GM18858 (cell line): ENCODE measurements around the gene ACOXL.
A peak's percentile ranks its signal among the peaks of the same experiment; 100 is the strongest.
"Not testable (repeated sequence)": the region's sequence is repeated elsewhere in the genome, so short reads cannot be mapped to it uniquely, and the experiment has no call there.

Experiments used
- ATAC-seq: cut with Tn5 transposase; IDR thresholded peaks from one replicate; pipeline ENCODE4 v1.9.1; 2021; ENCODE audit not compliant: unreplicated experiment

Gene ACOXL

GRCh38 chr2:110852541-110853263, 120.3 kb downstream of the ACOXL start:
- ATAC-seq, result no peak

- ATAC-seq, result no peak
These were observed 121.1 kb downstream of the ACOXL start for GRCh38 chr2:110853516-110853915.

- no peak for ATAC-seq
These were observed 121.6 kb downstream of the ACOXL start for GRCh38 chr2:110853948-110854347.

GRCh38 chr2:110854355-110855081, 122.1 kb downstream of the ACOXL start:
- no peak for ATAC-seq

GRCh38 chr2:110855841-110856240, 123.5 kb downstream of the ACOXL start:
- ATAC-seq, result not testable (repeated sequence)

GRCh38 chr2:110858135-110858725, 125.9 kb downstream of the ACOXL start:
- ATAC-seq, result peak; percentile 90

GRCh38 chr2:110858993-110859701, 126.8 kb downstream of the ACOXL start:
- ATAC-seq, result no peak

- ATAC-seq, result no peak
These were observed 128.3 kb downstream of the ACOXL start for GRCh38 chr2:110860630-110861029.

GRCh38 chr2:110861616-110862260, 129.4 kb downstream of the ACOXL start:
- ATAC-seq, result no peak

- no peak for ATAC-seq
These were observed 131.4 kb downstream of the ACOXL start for GRCh38 chr2:110863726-110864125.

GRCh38 chr2:110864176-110864575, 131.8 kb downstream of the ACOXL start:
- ATAC-seq, result no peak

- ATAC-seq, result no peak
These were observed 132.4 kb downstream of the ACOXL start for GRCh38 chr2:110864731-110865130.

- ATAC-seq, result peak; percentile 95
These were observed 132.8 kb downstream of the ACOXL start for GRCh38 chr2:110865188-110865587.

- no peak for ATAC-seq
These were observed 133.7 kb downstream of the ACOXL start for GRCh38 chr2:110866045-110866444.

- no peak for ATAC-seq
These were observed 134.1 kb downstream of the ACOXL start for GRCh38 chr2:110866466-110866865.

GRCh38 chr2:110867078-110867477, 134.7 kb downstream of the ACOXL start:
- ATAC-seq, result no peak

GRCh38 chr2:110868971-110869370, 136.6 kb downstream of the ACOXL start:
- ATAC-seq, result no peak

GRCh38 chr2:110869472-110870446, 137.4 kb downstream of the ACOXL start:
- no peak for ATAC-seq

GRCh38 chr2:110870545-110870944, 138.2 kb downstream of the ACOXL start:
- no peak for ATAC-seq

GRCh38 chr2:110871637-110872036, 139.3 kb downstream of the ACOXL start:
- ATAC-seq, result no peak
